C4-2B (cell line): ENCODE results near the gene RCOR1.
"Not testable (repeated sequence)": the region's sequence is repeated elsewhere in the genome, so short reads cannot be mapped to it uniquely, and the experiment has no call there.

Source experiments
- H3K27ac ChIP-seq: fragments of 450-650 bp; 2 replicates; pipeline ENCODE4 v1.5.1; 2017
- ZFX ChIP-seq: fragments of 450-650 bp; IDR thresholded peaks from 2 replicates; pipeline ENCODE4 v1.6.1; 2017
- TF ChIP-seq, protein P1 (sequence below): fragments of 450-650 bp; conservative IDR thresholded peaks from 2 replicates; pipeline ENCODE4 v1.5.1; 2017; ENCODE audit warnings: mild to moderate bottlenecking

RCOR1 gene

DNA sequence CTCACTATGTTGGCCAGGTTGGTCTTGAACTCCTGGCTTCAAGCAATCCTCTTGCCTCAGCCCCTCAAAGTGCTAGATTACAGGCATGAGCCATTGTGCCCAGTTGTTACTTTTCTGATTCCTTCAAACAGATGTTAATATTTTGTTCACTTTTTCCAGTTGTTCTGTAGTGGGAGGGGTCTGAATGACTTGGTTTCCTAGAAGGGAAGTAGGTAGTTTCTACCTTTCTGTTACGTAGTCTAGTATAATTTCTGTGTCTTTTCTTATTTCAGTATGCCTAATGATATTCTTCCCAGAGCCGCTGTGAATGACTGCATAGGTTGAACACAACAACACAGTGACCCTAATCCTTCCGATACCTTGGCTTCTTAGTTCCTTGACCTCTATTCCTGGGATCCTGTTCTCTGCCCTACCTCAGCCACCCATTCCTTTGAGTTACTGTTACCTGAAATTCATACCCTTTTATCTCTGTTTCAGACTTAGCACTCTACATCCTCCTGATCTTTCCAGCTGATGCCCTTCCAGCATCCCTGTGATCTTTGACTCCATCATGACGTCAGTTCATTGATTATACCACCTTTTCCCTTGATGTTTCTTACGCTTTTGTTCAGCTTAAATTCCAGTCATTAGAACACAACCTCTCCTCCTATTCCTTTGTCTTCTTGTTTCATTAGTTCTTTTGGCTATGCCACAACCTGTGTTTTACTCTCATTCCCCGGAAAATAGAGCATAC is 33.3 kb downstream of the RCOR1 start:
- H3K27ac ChIP-seq, result no peak overlapping the region
- TF ChIP-seq, protein P1, sequence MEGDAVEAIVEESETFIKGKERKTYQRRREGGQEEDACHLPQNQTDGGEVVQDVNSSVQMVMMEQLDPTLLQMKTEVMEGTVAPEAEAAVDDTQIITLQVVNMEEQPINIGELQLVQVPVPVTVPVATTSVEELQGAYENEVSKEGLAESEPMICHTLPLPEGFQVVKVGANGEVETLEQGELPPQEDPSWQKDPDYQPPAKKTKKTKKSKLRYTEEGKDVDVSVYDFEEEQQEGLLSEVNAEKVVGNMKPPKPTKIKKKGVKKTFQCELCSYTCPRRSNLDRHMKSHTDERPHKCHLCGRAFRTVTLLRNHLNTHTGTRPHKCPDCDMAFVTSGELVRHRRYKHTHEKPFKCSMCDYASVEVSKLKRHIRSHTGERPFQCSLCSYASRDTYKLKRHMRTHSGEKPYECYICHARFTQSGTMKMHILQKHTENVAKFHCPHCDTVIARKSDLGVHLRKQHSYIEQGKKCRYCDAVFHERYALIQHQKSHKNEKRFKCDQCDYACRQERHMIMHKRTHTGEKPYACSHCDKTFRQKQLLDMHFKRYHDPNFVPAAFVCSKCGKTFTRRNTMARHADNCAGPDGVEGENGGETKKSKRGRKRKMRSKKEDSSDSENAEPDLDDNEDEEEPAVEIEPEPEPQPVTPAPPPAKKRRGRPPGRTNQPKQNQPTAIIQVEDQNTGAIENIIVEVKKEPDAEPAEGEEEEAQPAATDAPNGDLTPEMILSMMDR, result no peak
- TF ChIP-seq ZFX, result no peak

- TF ChIP-seq ZFX, result no peak
- TF ChIP-seq, protein P1, result no peak
- no peak overlapping the region for H3K27ac ChIP-seq
These were observed 34.1 kb downstream of the RCOR1 start for GRCh38 chr14:102626530-102626929.

DNA sequence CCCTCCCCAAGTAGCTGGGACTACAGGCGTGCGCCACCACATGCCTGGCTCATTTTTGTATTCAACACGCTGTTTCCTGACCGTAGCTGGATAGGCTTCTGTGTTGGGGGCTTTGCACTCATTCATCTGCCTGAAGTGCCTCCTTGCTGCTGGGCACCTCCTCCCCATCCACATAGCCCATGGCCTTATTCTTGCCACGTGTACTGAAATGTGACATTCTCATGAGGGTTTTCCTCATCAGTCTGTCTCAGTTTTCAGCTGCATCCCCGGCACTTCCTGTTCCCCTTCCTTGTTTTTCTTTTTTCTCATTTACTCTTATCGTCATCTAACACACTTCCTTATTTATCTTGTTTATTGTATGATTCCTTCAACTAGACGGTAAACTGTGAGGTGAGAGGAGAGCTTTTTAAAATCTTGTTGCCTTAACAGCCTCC is 36.6 kb downstream of the RCOR1 start:
- TF ChIP-seq, protein P1, result no peak
- TF ChIP-seq ZFX, result no peak
- peak overlapping the region; percentile 36 for H3K27ac ChIP-seq

DNA sequence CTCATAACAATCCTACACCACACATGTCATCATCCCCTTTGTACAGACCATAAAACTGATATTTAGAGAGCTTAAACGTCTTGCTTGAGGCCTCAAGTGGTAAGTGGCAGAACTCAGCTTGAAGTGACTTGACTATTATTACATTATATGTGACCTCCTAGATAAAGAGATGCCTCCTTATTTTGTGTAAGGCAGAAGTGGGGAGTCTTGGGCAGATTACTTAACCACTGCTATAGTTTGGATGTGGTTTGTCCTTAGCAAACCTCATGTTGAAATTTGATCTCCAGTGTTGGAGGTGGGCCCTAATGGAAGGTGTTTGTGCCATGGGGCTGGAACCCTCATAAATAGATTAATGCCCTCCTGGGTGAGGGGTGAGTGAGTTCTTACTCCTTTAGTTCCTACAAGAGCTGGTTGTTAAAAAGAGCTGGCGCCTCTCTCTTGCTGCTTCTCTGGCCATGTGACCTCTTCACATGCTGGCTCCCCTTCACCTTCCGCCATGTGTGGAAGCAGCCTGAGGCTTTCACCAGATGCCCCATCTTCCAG is 37.4 kb downstream of the RCOR1 start:
- peak overlapping the region; percentile 73 for H3K27ac ChIP-seq
- no peak for TF ChIP-seq ZFX
- TF ChIP-seq, protein P1, result no peak

GRCh38 chr14:102630405-102630804 is 38.0 kb downstream of the RCOR1 start:
- peak overlapping the region; percentile 73 for H3K27ac ChIP-seq

GRCh38 chr14:102630881-102631280 is 38.4 kb downstream of the RCOR1 start:
- TF ChIP-seq, protein P1, result no peak
- no peak for TF ChIP-seq ZFX
- H3K27ac ChIP-seq, result peak overlapping the region; percentile 73

More at GRCh38 chr14:102630405-102630804, 38.0 kb downstream of the RCOR1 start:
- no peak for TF ChIP-seq ZFX
- TF ChIP-seq, protein P1, result no peak

DNA sequence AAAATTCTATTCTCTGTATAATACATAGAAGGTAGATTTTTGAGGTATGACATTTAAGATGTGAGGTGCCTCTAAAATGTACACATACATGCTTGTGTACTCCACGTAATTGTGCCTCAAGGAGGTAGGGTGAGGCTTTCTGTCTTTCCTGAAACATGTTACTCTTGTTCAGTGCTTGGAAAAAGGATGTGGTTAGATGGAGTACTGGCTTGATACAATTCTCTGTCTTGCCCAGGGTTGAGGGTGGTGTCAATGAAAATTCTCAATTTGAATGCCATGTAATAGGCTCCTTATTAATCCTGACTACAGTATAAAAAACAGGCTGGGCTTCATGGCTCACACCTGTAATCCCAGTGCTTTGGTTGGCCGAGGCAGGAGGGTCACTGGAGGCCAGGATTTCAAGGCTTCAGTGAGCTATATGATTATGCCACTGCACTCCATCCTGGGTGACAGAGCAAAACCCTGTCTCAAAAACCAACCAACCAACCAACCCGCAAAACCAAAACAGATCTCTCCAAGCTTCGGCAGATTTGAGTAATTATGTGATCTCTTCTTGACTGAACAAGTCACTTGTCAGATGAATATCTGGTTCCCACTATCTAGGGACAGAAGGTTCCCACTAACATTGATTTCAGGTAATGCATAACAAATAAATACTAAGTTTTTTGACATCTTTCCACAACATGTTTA is 41.6 kb downstream of the RCOR1 start:
- H3K27ac ChIP-seq, result no peak overlapping the region
- TF ChIP-seq, protein P1, result no peak
- TF ChIP-seq ZFX, result no peak

GRCh38 chr14:102639611-102640010 is 47.2 kb downstream of the RCOR1 start:
- H3K27ac ChIP-seq, result not testable (repeated sequence)
